SK-N-SH treated with all-trans-retinoic acid at 6 μM for 48 hours (cell line): Measurements from ENCODE around the gene SRRM5.

Experiments used
- ATAC-seq: fragments of 200-7000 bp; cut with Tn5 transposase; 3 replicates; pipeline ENCODE4 v1.9.1; 2020; ENCODE audit warnings: mild to moderate bottlenecking, moderate library complexity
- ARNTL ChIP-seq: fragments of 450-650 bp; formaldehyde crosslinking; IDR thresholded peaks from 2 replicates; pipeline ENCODE4 v1.5.0; 2020; ENCODE audit warnings: low read depth, mild to moderate bottlenecking, moderate library complexity, borderline replicate concordance
- BACH2 ChIP-seq: fragments of 250-450 bp; sonication (Bioruptor Pico); IDR thresholded peaks from 2 replicates; pipeline ENCODE4 v1.9.0; 2021; ENCODE audit warnings: mild to moderate bottlenecking, borderline replicate concordance
- CSDC2 ChIP-seq: fragments of 250-450 bp; sonication (Bioruptor Pico); IDR thresholded peaks from 2 replicates; pipeline ENCODE4 v1.5.0; 2020; ENCODE audit warnings: mild to moderate bottlenecking, moderate library complexity
- CSRNP3 ChIP-seq: fragments of 250-450 bp; sonication (Bioruptor Pico); IDR thresholded peaks from 2 replicates; pipeline ENCODE4 v1.5.1; 2021; ENCODE audit warnings: mild to moderate bottlenecking, moderate library complexity
- GLIS3 ChIP-seq: fragments of 250-450 bp; sonication (Bioruptor Pico); IDR thresholded peaks from 2 replicates; pipeline ENCODE4 v1.5.0; 2020; ENCODE audit warnings: mild to moderate bottlenecking, moderate library complexity
- ISL1 ChIP-seq: fragments of 250-450 bp; sonication (Bioruptor Pico); IDR thresholded peaks from 2 replicates; pipeline ENCODE4 v2.1.2; 2022; ENCODE audit warnings: mild to moderate bottlenecking, moderate library complexity
- OSR1 ChIP-seq: fragments of 250-450 bp; sonication (Bioruptor Pico); IDR thresholded peaks from 2 replicates; pipeline ENCODE4 v1.8.0; 2022; ENCODE audit warnings: moderate library complexity, mild to moderate bottlenecking, inconsistent platforms
- PPARA ChIP-seq: fragments of 250-450 bp; sonication (Bioruptor Pico); IDR thresholded peaks from 2 replicates; pipeline ENCODE4 v1.5.0; 2020; ENCODE audit warnings: mild to moderate bottlenecking, borderline replicate concordance
- RARB ChIP-seq: fragments of 250-450 bp; sonication (Bioruptor Pico); IDR thresholded peaks from 2 replicates; pipeline ENCODE4 v1.8.0; 2021; ENCODE audit warnings: mild to moderate bottlenecking, moderate library complexity
- SNAI2 ChIP-seq: fragments of 250-450 bp; sonication (Bioruptor Pico); IDR thresholded peaks from 2 replicates; pipeline ENCODE4 v1.5.0; 2020; ENCODE audit warnings: mild to moderate bottlenecking, moderate library complexity
- TCF4 ChIP-seq: fragments of 250-450 bp; sonication (Bioruptor Pico); IDR thresholded peaks from 2 replicates; pipeline ENCODE4 v1.8.0; 2021; ENCODE audit warnings: mild to moderate bottlenecking, moderate library complexity, borderline replicate concordance
- TOX ChIP-seq: fragments of 250-450 bp; sonication (Bioruptor Pico); IDR thresholded peaks from 2 replicates; pipeline ENCODE4 v1.8.0; 2021; ENCODE audit warnings: mild to moderate bottlenecking, moderate library complexity, borderline replicate concordance
- ZC3H10 ChIP-seq: fragments of 250-450 bp; sonication (Bioruptor Pico); IDR thresholded peaks from 2 replicates; pipeline ENCODE4 v1.5.1; 2021; ENCODE audit warnings: mild to moderate bottlenecking, moderate library complexity
- ZFP3 ChIP-seq: fragments of 250-450 bp; sonication (Bioruptor Pico); IDR thresholded peaks from 2 replicates; pipeline ENCODE4 v1.5.0; 2020; ENCODE audit warnings: mild to moderate bottlenecking, moderate library complexity
- ZFP30 ChIP-seq: fragments of 450-650 bp; formaldehyde crosslinking; IDR thresholded peaks from 2 replicates; pipeline ENCODE4 v1.5.0; 2022; ENCODE audit warnings: mild to moderate bottlenecking, moderate library complexity
- ZNF565 ChIP-seq: fragments of 450-650 bp; formaldehyde crosslinking; conservative IDR thresholded peaks from 2 replicates; pipeline ENCODE4 v1.5.0; 2020; ENCODE audit warnings: low read depth, mild to moderate bottlenecking, moderate library complexity
- ZNF70 ChIP-seq: fragments of 450-650 bp; formaldehyde crosslinking; IDR thresholded peaks from 2 replicates; pipeline ENCODE4 v1.5.0; 2020; ENCODE audit warnings: mild to moderate bottlenecking, moderate library complexity
- ZNF8 ChIP-seq: fragments of 450-650 bp; formaldehyde crosslinking; IDR thresholded peaks from 2 replicates; pipeline ENCODE4 v1.5.0; 2020; ENCODE audit warnings: mild to moderate bottlenecking, moderate library complexity
- TF ChIP-seq, protein P1 (sequence below): fragments of 250-450 bp; sonication (Bioruptor Pico); IDR thresholded peaks from 2 replicates; pipeline ENCODE4 v1.8.0; 2021; ENCODE audit warnings: low read depth, mild to moderate bottlenecking, moderate library complexity, borderline replicate concordance

The SRRM5 gene

GRCh38 chr19:43569657-43570056 lies 42.2 kb upstream of the SRRM5 start:
- no peak for ATAC-seq
- no peak for TF ChIP-seq SNAI2 (CRISPR knock-in tag)
- no peak for TF ChIP-seq ISL1 (CRISPR knock-in tag)

- ATAC-seq: no peak
- no peak for TF ChIP-seq ZC3H10 (CRISPR knock-in tag)
- no peak for TF ChIP-seq RARB
- no peak for TF ChIP-seq TOX (CRISPR knock-in tag)
- no peak for TF ChIP-seq BACH2 (CRISPR knock-in tag)
- TF ChIP-seq SNAI2 (CRISPR knock-in tag): no peak
- no peak for TF ChIP-seq ZNF8 (CRISPR knock-in tag)
- TF ChIP-seq OSR1: no peak
- no peak for TF ChIP-seq CSDC2 (CRISPR knock-in tag)
- no peak for TF ChIP-seq PPARA (CRISPR knock-in tag)
- no peak for TF ChIP-seq TCF4
- no peak for TF ChIP-seq ZNF565 (CRISPR knock-in tag)
- no peak for TF ChIP-seq GLIS3 (CRISPR knock-in tag)
- no peak for TF ChIP-seq CSRNP3
- TF ChIP-seq ISL1 (CRISPR knock-in tag): no peak
- TF ChIP-seq ARNTL (CRISPR knock-in tag): no peak
- TF ChIP-seq ZNF70: no peak
- TF ChIP-seq, protein P1, sequence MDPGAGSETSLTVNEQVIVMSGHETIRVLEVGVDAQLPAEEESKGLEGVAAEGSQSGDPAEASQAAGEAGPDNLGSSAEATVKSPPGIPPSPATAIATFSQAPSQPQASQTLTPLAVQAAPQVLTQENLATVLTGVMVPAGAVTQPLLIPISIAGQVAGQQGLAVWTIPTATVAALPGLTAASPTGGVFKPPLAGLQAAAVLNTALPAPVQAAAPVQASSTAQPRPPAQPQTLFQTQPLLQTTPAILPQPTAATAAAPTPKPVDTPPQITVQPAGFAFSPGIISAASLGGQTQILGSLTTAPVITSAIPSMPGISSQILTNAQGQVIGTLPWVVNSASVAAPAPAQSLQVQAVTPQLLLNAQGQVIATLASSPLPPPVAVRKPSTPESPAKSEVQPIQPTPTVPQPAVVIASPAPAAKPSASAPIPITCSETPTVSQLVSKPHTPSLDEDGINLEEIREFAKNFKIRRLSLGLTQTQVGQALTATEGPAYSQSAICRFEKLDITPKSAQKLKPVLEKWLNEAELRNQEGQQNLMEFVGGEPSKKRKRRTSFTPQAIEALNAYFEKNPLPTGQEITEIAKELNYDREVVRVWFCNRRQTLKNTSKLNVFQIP (CRISPR knock-in tag): no peak
- TF ChIP-seq ZFP3: no peak
Measured at GRCh38 chr19:43570174-43570791, 41.6 kb upstream of the SRRM5 start.

GRCh38 chr19:43572171-43572588 lies 39.7 kb upstream of the SRRM5 start:
- TF ChIP-seq PPARA (CRISPR knock-in tag) (no peak), ISL1 (CRISPR knock-in tag) (no peak), BACH2 (CRISPR knock-in tag) (no peak), OSR1 (no peak)
- TF ChIP-seq, all 23 proteins: peak for 0
- no peak for ATAC-seq

DNA sequence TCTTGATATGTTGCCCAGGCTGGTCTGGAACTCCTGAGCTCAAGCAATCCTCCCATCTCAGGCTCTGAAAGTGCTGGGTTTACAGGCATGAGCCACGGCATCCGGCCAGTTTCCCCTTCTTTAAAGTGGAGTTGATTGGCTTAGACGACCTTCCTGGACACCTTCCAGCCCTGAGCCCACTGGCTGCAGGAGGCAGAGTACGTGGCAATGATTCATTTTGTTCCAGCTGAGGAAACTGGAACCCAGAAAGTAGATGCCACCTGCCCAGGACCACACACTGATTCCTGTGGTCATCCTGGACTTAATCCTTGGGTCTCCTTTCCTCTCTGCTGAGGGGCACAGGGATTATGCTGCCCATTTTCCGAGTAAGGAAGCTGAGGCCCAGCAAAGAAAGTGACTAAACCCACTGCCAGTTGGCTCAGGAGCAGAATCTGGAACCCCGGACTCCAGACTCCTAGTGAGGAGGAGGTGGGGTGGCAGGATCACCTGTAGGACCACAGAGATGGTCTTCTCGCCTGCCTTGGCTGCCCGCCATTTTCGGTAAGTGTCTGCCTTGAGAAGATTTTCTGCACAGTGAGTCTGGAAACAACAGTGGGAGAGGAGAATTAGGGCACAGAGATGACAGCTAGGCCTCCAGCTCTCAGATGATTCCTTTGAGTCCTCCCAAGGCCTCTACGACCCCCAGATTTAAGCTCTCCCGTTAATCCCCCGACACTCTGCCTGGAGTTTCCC lies 37.3 kb upstream of the SRRM5 start:
- TF ChIP-seq ZNF8 (CRISPR knock-in tag): no peak
- peak; percentile 86 for TF ChIP-seq ZNF70
- ATAC-seq: no peak; the same call in 2 of the 3 replicates

DNA sequence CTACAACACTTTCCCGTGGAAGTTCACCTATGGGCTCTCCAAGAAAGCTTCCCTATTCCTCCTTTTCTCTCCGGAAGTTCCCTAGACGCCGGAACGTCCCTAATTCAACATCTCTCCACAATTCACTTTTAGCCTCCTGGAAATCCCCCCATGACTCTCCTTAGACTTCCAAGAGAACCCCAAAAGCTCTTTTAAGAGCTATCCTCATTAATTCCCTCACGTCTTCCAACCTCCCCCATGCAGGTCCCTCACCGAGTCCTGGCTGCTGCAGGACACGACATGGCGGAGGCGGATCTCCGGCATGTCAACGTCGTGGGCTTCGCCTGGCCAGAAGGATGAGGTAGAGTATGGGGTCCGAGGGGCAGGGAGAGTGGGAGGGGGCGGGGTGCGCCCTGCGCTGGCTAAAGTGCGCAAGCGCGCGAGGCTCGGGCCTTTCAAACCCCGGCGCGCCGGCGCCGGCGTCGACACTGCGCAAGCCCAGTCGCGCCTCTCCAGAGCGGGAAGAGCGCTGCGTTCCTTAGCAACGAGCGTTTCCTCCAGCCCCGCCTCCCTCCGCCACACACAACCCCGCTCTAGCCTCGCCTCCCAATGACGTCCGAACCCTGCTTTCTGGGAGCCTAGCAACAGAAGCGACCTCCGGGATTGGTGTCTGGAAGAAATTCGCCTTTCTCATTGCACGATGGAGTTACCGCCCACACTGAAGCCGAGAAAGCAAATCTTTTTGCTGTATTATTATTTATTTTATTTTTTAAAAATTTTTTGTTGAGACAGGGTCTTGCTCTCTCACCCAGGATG lies 36.5 kb upstream of the SRRM5 start, which contains the start of the genes PINLYP and XRCC1:
Gene PINLYP, plus strand, starts transcription at position 646 of the 795 bp plus-strand sequence. CDS start 1,391 bp downstream, outside the sequence.
Gene XRCC1, minus strand, starts transcription at position 372 of the 795 bp plus-strand sequence. Its CDS starts 69 bp downstream, at position 303.
- ATAC-seq: peak; percentile 97
- TF ChIP-seq GLIS3 (CRISPR knock-in tag): no peak
- no peak for TF ChIP-seq RARB
- no peak for TF ChIP-seq CSDC2 (CRISPR knock-in tag)
- no peak for TF ChIP-seq ZFP30
- no peak for TF ChIP-seq ZC3H10 (CRISPR knock-in tag)
